Activated CD4-positive, alpha-beta memory T cell treated with anti-CD3 and anti-CD28 coated beads, Interleukin-2, amount 10 ng/mL, durations not matched to agents 7 days and 5 days (primary cell): Measurements from ENCODE around the gene STIM2. TPM values are rescaled to one million over a fixed set of nuclear protein-coding genes. Genes with fewer than 3 reads are reported as not detected.

Experiments used
- CTCF ChIA-PET: fragments of 350-600 bp; sonication (Branson Sonifier 250); formaldehyde crosslinking; loops from one replicate; lab custom pipeline; 2021; ENCODE audit warnings: antibody characterized with exemption, inconsistent platforms; lab: Charles Lee
- POLR2A ChIA-PET: fragments of 350-600 bp; sonication (Branson Sonifier 250); formaldehyde crosslinking; loops from one replicate; lab custom pipeline; 2021; ENCODE audit warnings: antibody characterized with exemption; lab: Charles Lee
- DNase-seq: peaks from one replicate; pipeline ENCODE4 v3.0.0-alpha.2; 2020
- H3K27ac Mint-ChIP-seq: one replicate; pipeline ENCODE4 v1.8.0; 2021; ENCODE audit warnings: mild to moderate bottlenecking, mixed read lengths
- H3K27me3 Mint-ChIP-seq: one replicate; pipeline ENCODE4 v1.8.0; 2021; ENCODE audit warnings: mixed read lengths
- H3K36me3 Mint-ChIP-seq: one replicate; pipeline ENCODE4 v1.8.0; 2021; ENCODE audit warnings: low read depth, mixed read lengths
- H3K4me1 Mint-ChIP-seq: one replicate; pipeline ENCODE4 v1.8.0; 2021; ENCODE audit warnings: mixed read lengths
- H3K4me3 Mint-ChIP-seq: one replicate; pipeline ENCODE4 v1.8.0; 2021; ENCODE audit warnings: mild to moderate bottlenecking, mixed read lengths
- H3K9me3 Mint-ChIP-seq: one replicate; pipeline ENCODE4 v1.8.0; 2021; ENCODE audit warnings: mixed read lengths
- total RNA-seq, 2 experiments: library from RNA; stranded (reverse); gene quantifications; one replicate each; pipeline ENCODE4 v1.2.3, GENCODE V29; 2021

Gene STIM2
- total RNA-seq, 2 experiments from 2014 or later: 53.3 to 58.7 TPM

DNA sequence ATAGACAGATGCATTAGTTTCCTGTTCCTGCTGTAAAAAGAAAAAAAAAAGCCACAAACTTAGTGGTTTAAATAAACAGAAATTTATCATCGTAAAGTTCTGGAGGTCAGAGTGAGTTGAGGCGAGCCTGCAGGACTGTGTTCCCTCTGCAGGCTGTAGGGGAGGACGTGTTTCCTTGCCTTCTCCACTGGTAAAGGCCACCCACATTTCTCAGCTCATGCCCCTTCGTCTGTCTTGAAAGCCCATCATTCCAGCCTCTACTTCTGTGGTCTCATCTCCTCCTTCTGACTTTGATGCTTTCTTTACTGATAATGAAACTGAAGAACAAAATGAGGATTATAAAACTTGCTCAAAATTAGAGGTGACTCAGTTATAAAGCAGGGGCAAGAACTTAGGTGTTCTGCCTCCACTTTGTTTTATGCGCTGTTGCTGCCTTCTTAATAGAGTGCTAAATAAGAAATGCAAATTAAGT, 143.0 kb downstream of the STIM2 start:
- DNase-seq: peak; percentile 27
- H3K4me3 Mint-ChIP-seq: no peak overlapping the region
- H3K4me1 Mint-ChIP-seq: peaks cover 30% of the 10 kb centered on the region
- POLR2A ChIA-PET: interaction anchor here (1.6 to 2.8 kb wide), 3 partner anchors 18 to 147 kb away, joined by 4 to 18 read pairs (median 4); partner anchors contain the start of gene STIM2
- H3K27ac Mint-ChIP-seq: peak overlapping the region; percentile 51
- H3K27me3 Mint-ChIP-seq: no peaks in the 10 kb centered on the region
- H3K36me3 Mint-ChIP-seq: peaks cover 21% of the 10 kb centered on the region
- CTCF ChIA-PET: interaction anchor here (1.1 kb wide), 1 partner anchor 146 kb away, joined by 3 read pairs; no protein-coding TSS in a partner anchor
- no peaks in the 10 kb centered on the region for H3K9me3 Mint-ChIP-seq

GRCh38 chr4:27005501-27005900, 144.9 kb downstream of the STIM2 start:
- POLR2A ChIA-PET: interaction anchor here (1.1 to 3.8 kb wide), 2 partner anchors 119 to 144 kb away, joined by 6 to 21 read pairs; partner anchors contain the start of gene STIM2

GRCh38 chr4:27005905-27006590, 145.4 kb downstream of the STIM2 start:
- Mint-ChIP-seq H3K9me3 (no peaks in the 10 kb centered on the region), H3K4me3 (no peak overlapping the region), H3K4me1 (peaks cover 34% of the 10 kb centered on the region), H3K36me3 (peaks cover 23% of the 10 kb centered on the region), H3K27me3 (no peaks in the 10 kb centered on the region), H3K27ac (no peak overlapping the region)
- POLR2A ChIA-PET: interaction anchor here (1.1 to 3.8 kb wide), 2 partner anchors 120 to 145 kb away, joined by 6 to 21 read pairs; partner anchors contain the start of gene STIM2
- DNase-seq: no peak
- CTCF ChIA-PET: interaction anchor here (0.6 to 1.6 kb wide), 4 partner anchors 9 to 1018 kb away, joined by 3 to 4 read pairs (median 4); no protein-coding TSS in a partner anchor

More at GRCh38 chr4:27005501-27005900, 144.9 kb downstream of the STIM2 start:
- no peaks in the 10 kb centered on the region for H3K27me3 Mint-ChIP-seq
- peaks cover 23% of the 10 kb centered on the region for H3K36me3 Mint-ChIP-seq
- no peaks in the 10 kb centered on the region for H3K9me3 Mint-ChIP-seq
- peaks cover 34% of the 10 kb centered on the region for H3K4me1 Mint-ChIP-seq
- H3K4me3 Mint-ChIP-seq: no peak overlapping the region
- no peak for DNase-seq
- CTCF ChIA-PET: interaction anchor here (0.8 kb wide), 1 partner anchor 1017 kb away, joined by 3 read pairs; no protein-coding TSS in a partner anchor
- H3K27ac Mint-ChIP-seq: no peak overlapping the region

- POLR2A ChIA-PET: interaction anchor here (1.8 to 3.8 kb wide), 3 partner anchors 145 to 423 kb away, joined by 4 to 21 read pairs (median 7); partner anchors contain the start of genes STIM2 and TBC1D19
- peaks cover 23% of the 10 kb centered on the region for H3K36me3 Mint-ChIP-seq
- no peak overlapping the region for H3K27ac Mint-ChIP-seq
Measured at GRCh38 chr4:27006646-27007045, 146.0 kb downstream of the STIM2 start.

GRCh38 chr4:27007507-27007906, 146.9 kb downstream of the STIM2 start:
- Mint-ChIP-seq H3K4me1 (peaks cover 31% of the 10 kb centered on the region), H3K4me3 (no peak overlapping the region), H3K27ac (no peak overlapping the region), H3K36me3 (peaks cover 20% of the 10 kb centered on the region), H3K27me3 (no peaks in the 10 kb centered on the region), H3K9me3 (no peaks in the 10 kb centered on the region)
- POLR2A ChIA-PET: interaction anchor here (1.8 to 3.8 kb wide), 3 partner anchors 146 to 424 kb away, joined by 4 to 21 read pairs (median 7); partner anchors contain the start of genes STIM2 and TBC1D19
- CTCF ChIA-PET: interaction anchor here (0.6 to 1.7 kb wide), 6 partner anchors 10 to 549 kb away, joined by 3 to 9 read pairs (median 4); partner anchors contain the start of gene TBC1D19
- no peak for DNase-seq

More at GRCh38 chr4:27006646-27007045, 146.0 kb downstream of the STIM2 start:
- CTCF ChIA-PET: interaction anchor here (0.6 to 1.7 kb wide), 6 partner anchors 9 to 422 kb away, joined by 3 to 9 read pairs (median 4); partner anchors contain the start of gene TBC1D19
- Mint-ChIP-seq H3K9me3 (no peaks in the 10 kb centered on the region), H3K4me1 (peaks cover 34% of the 10 kb centered on the region), H3K4me3 (no peak overlapping the region), H3K27me3 (no peaks in the 10 kb centered on the region)
- DNase-seq: no peak

- Mint-ChIP-seq H3K36me3 (peaks cover 14% of the 10 kb centered on the region), H3K27me3 (no peaks in the 10 kb centered on the region), H3K27ac (no peak overlapping the region), H3K9me3 (no peaks in the 10 kb centered on the region), H3K4me3 (no peak overlapping the region), H3K4me1 (peaks cover 21% of the 10 kb centered on the region)
- POLR2A ChIA-PET: interaction anchor here (2.5 kb wide), 1 partner anchor 425 kb away, joined by 7 read pairs; the partner anchor contains the start of gene TBC1D19
- CTCF ChIA-PET: interaction anchor here (1.0 to 2.5 kb wide), 3 partner anchors 142 to 577 kb away, joined by 3 to 12 read pairs (median 3); no protein-coding TSS in a partner anchor
- no peak for DNase-seq
Measured at GRCh38 chr4:27008679-27009078, 148.0 kb downstream of the STIM2 start.

DNA sequence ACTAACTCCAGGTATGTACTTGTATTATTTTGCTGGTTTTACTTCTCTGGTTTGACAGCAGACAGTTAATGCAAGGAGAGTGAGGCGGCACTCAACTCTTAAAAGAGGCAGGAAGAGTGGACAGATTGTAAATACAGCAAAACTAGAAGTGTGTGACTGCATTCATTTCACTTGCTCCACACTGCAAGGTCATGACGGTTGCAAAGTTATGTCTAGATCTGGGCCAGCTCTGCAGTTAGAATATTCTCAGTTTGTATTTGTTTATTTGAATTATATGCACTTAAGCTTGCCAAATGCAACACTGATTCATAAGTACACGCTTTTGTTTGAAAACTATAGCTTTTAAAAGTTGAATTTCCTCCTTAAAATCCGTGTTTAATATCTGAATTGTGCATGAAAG, 148.9 kb downstream of the STIM2 start:
- Mint-ChIP-seq H3K36me3 (peaks cover 7% of the 10 kb centered on the region), H3K27ac (no peak overlapping the region), H3K4me1 (peaks cover 12% of the 10 kb centered on the region), H3K4me3 (no peak overlapping the region), H3K27me3 (no peaks in the 10 kb centered on the region), H3K9me3 (no peaks in the 10 kb centered on the region)
- no peak for DNase-seq
- ChIA-PET POLR2A (interaction anchor here (2.0 kb wide), 1 partner anchor 148 kb away, joined by 11 read pairs; the partner anchor contains the start of gene STIM2), CTCF (interaction anchor here (1.0 to 2.5 kb wide), 10 partner anchors 10 to 578 kb away, joined by 3 to 12 read pairs (median 4); partner anchors contain the start of gene STIM2)

DNA sequence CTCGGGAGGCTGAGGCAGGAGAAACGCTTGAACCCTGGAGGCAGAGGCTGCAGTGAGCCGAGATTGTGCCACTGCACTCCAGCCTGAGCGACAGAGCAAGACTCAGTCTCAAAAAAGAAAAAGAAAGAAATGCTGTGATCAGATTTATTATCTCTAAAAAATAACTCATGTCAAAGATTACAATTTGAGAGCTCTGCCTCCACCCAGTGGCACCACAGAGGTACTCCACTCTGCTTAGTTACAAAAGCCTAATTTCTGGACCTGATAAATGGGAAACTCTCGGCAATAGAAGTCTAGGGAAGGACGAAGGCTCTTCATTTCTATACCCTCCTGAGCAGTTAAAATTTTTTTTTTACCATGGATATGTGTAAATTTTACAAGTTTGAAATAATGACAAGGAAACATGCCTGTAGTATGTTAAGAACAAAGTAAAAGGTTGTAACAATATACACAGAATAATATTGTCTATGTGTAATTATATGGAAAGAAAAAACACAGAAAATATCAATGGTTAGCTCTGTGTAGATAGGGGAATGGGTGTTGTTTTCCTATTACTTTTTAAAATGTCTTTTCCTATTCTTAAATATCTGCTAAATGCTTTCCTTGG, 149.8 kb downstream of the STIM2 start:
- CTCF ChIA-PET: interaction anchor here (0.6 to 2.5 kb wide), 13 partner anchors 8 to 579 kb away, joined by 3 to 12 read pairs (median 3); partner anchors contain the start of genes STIM2 and TBC1D19
- Mint-ChIP-seq H3K9me3 (no peaks in the 10 kb centered on the region), H3K4me3 (no peak overlapping the region), H3K27me3 (no peaks in the 10 kb centered on the region), H3K36me3 (peaks cover 9% of the 10 kb centered on the region), H3K27ac (no peak overlapping the region), H3K4me1 (peaks cover 10% of the 10 kb centered on the region)
- DNase-seq: peak; percentile 65
- POLR2A ChIA-PET: interaction anchor here (2.0 kb wide), 1 partner anchor 149 kb away, joined by 11 read pairs; the partner anchor contains the start of gene STIM2

DNA sequence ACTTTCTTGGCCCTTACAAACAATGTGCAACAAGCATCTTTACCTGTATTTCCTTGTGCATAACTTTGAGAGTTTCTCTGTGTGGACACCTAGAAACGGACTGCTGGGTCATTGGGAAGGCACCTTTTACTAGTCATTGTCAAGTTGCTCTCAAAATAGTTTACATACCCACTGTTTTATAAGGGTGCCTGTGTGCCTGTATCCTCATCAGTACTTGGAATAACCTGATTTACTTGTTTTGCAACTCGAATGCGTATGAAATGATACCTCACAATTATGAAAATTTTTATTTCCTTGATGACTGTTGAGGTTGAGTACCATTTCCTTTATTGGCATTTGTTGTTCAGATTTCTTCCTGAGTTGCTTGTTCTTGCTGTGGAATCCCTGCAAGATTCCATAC, 150.8 kb downstream of the STIM2 start:
- POLR2A ChIA-PET: no interaction called here
- DNase-seq: no peak
- CTCF ChIA-PET: interaction anchor here (1.2 kb wide), 1 partner anchor 154 kb away, joined by 3 read pairs; no protein-coding TSS in a partner anchor
- no peak overlapping the region for H3K4me3 Mint-ChIP-seq
- H3K9me3 Mint-ChIP-seq: peaks cover 2% of the 10 kb centered on the region
- no peak overlapping the region for H3K27ac Mint-ChIP-seq
- peaks cover 11% of the 10 kb centered on the region for H3K36me3 Mint-ChIP-seq
- no peaks in the 10 kb centered on the region for H3K27me3 Mint-ChIP-seq
- H3K4me1 Mint-ChIP-seq: peaks cover 8% of the 10 kb centered on the region

DNA sequence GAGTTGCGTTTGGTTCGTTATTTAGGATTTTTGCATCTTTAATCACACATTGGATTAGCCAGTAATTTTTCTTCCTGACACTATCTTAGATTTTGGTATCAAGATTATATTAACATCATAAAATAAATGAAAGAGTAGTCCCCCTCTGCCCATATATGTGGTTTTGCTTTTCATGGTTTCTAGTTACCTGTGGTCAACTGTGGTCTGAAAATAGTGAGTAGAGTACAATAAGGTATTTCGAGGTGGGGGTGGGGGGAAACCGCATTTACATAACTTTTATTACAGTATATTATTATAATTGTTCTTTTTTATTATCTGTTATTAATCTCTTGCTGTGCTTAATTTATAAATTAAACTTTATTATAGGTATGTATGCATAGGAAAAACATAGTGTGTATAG, 152.4 kb downstream of the STIM2 start:
- no peak for DNase-seq
- peaks cover 18% of the 10 kb centered on the region for H3K4me1 Mint-ChIP-seq
- peaks cover 23% of the 10 kb centered on the region for H3K36me3 Mint-ChIP-seq
- H3K4me3 Mint-ChIP-seq: no peak overlapping the region
- no peaks in the 10 kb centered on the region for H3K27me3 Mint-ChIP-seq
- CTCF ChIA-PET: no interaction called here
- H3K9me3 Mint-ChIP-seq: peaks cover 2% of the 10 kb centered on the region
- H3K27ac Mint-ChIP-seq: no peak overlapping the region
- POLR2A ChIA-PET: no interaction called here

DNA sequence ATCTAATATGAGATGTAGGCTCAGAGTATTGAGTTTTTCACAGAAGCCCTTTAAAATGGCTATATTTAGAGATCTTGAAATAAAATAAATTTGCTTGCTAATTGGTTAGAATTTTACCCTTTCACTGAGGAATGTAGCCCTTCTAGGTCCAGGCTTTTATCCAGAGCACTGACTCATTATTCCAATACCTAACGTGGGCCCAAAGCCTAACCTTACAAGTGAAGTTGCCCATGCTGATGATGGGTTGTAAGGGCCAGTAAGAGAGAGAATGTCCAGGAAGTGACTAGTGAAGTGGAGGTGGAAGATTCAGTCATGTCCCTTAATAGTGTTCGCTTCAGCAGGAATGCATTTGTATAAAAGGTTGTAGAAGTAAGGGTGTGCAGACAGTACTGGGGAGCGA, 155.9 kb downstream of the STIM2 start:
- CTCF ChIA-PET: no interaction called here
- no peak for DNase-seq
- Mint-ChIP-seq H3K4me1 (peaks cover 18% of the 10 kb centered on the region), H3K9me3 (peaks cover 2% of the 10 kb centered on the region), H3K36me3 (peaks cover 40% of the 10 kb centered on the region), H3K27me3 (no peaks in the 10 kb centered on the region), H3K4me3 (no peak overlapping the region), H3K27ac (no peak overlapping the region)
- POLR2A ChIA-PET: no interaction called here

- no peaks in the 10 kb centered on the region for H3K27me3 Mint-ChIP-seq
- H3K4me3 Mint-ChIP-seq: no peak overlapping the region
- peaks cover 19% of the 10 kb centered on the region for H3K4me1 Mint-ChIP-seq
- H3K36me3 Mint-ChIP-seq: peaks cover 47% of the 10 kb centered on the region
- no peak overlapping the region for H3K27ac Mint-ChIP-seq
- H3K9me3 Mint-ChIP-seq: peaks cover 2% of the 10 kb centered on the region
- ChIA-PET POLR2A (no interaction called here), CTCF (no interaction called here)
- no peak for DNase-seq
Measured at GRCh38 chr4:27017623-27018022, 157.0 kb downstream of the STIM2 start.
